ENCODE results near the gene MBD3L3.
"Not testable (repeated sequence)": the region's sequence is repeated elsewhere in the genome, so short reads cannot be mapped to it uniquely, and the experiment has no call there.

MBD3L3 gene

DNA sequence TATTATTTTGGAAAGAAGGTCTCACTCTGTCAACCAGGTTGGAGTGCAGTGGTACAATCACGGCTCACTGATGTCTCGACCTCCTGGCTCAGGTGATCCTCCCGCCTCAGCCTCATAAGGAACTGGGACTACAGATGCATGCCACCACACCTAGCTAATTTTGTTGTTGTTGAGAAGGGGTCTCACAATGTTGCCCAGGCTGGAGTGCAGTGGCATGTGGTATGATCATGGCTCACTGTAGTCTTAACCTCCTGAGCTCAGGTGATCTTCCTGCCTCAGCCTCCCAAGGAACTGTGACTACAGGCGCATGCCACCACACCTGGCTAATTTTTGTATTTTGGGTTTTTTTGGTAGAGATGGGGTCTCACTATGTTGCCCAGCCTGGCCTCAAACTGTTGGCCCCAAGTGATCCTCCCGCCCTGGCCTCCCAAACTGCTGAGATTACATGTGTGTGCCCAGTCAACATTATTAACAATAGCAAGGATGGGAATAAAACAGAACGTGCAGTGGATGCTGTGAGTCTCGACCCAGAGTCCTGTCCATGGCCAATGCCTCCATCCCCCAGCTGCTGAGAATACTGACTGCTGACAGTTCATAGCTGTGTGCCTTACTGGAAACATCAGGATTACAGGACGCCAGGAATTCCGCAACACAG is 5.4 kb upstream of the MBD3L3 start:
- DNase-seq (ENCODE audit: low spot score) = no peak
- FAIRE-seq = no peak

DNA sequence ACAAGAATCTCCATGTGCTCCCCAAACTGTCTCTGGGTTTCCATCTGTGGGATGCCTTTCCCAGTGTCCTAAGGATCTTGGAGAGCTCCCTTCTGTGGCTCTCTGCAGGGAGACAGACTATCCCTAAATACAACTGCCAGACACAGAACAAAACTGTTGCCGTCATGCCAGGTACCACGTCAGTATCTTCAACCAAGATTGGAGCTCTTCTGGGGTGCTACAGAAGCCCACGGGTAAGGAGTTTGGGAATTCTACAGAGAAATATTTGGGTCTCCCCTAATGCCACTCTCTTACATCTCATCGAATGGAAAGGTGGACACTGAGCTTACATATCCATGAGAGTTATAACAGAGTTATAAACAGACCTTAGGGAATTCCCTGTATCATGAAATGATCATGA is 4.9 kb upstream of the MBD3L3 start:
- DNase-seq (ENCODE audit: low spot score) (no peak), FAIRE-seq (no peak)

DNA sequence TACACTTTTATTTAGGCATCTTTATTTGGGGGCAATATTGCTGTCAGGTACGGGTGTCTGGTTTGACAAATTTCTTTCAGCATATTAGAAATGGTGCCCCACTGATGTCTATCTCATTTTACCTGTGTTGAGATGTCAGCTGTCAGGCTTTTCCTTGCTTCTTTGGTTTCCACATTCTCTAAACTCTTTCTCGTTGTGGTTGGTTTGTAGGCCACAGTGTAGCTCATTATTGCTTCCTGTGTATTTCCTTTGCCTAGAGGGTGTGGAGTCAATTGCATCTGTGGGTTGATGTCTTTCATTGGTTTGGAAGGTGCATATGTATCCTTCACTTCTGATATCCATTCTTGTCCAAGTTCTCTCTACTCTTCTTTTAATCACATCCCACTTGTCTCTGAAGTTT is 1.5 kb upstream of the MBD3L3 start:
- FAIRE-seq; DNase-seq (ENCODE audit: low spot score): not testable (repeated sequence)

DNA sequence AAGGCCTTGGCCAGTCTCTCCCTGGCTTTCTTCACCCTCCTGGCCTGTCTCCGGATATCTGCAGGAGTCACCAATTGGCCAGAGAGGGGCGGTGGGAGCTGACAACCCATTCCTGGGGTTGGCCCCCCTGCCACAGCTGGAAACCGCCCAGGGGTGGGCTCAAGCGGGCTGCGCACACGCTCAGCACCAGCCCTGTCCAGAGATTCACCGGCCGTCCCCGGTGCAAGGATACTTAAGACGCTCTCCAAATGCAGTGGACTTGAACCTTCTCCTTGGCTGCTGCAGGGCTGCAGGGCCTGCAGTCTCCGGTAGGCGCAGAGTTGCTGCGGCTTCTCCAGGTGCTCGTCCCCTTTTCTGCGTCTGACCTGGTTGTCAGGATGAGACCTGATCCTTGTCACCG is 2.1 kb downstream of the MBD3L3 start:
- not testable (repeated sequence) for DNase-seq (ENCODE audit: low spot score); FAIRE-seq

DNA sequence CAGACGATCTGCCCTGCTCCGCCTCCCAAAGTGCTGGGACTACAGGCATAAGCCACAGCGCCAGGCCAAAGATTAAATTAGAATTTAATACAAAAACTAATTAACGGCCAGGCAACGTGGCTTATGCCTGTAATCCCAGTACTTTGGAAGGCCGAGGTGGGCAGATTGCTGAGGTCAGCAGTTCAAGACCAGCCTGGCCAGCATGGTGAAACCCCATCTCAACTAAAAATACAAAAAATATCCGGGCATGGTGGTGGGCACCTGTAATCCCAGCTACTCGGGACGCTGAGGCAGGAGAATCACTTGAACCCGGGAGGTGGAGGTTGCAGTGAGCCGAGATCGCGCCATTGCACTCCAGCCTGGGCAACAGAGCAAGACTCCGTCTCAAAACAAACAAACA is 2.8 kb downstream of the MBD3L3 start:
- FAIRE-seq; DNase-seq (ENCODE audit: low spot score): not testable (repeated sequence)

DNA sequence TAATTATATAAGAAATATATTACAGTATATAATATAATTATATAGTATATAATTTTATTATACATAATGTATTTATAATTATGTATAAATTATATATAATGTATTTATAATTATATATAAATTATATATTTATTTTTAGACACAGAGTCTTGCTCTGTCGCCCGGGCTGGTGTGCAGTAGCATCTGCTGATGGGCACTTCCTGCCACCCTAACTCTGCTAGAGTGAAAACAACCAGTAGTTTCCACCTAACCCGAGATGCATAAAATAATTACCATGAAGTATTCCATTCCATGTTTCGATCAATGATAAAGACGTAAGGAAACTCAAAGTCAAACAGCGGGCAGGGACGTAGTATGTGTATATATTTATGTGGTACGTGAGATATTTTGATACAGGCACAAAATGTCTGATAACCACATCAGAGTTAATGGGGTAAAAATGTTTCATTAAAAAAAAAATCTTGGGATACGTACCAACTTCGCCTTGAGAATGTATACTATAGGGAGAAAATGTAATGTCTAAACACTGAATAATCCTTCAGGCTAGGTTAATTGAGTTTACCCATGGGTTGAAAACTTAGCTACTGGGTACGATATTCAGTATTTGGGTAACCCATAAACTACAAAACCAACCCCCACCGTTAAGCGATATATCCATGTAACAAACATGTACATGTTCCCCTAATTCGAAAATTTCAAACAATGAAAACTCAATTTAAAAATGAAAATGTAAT is 3.7 kb downstream of the MBD3L3 start:
- not testable (repeated sequence) for DNase-seq (ENCODE audit: low spot score); FAIRE-seq

DNA sequence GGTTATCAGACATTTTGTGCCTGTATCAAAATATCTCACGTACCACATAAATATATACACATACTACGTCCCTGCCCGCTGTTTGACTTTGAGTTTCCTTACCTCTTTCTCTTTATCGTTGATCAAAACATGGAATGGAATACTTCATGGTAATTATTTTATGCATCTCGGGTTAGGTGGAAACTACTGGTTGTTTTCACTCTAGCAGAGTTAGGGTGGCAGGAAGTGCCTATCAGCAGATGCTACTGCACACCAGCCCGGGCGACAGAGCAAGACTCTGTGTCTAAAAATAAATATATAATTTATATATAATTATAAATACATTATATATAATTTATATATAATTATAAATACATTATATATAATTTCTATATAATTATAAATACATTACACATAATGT is 5.6 kb downstream of the MBD3L3 start:
- DNase-seq (ENCODE audit: low spot score); FAIRE-seq: not testable (repeated sequence)

DNA sequence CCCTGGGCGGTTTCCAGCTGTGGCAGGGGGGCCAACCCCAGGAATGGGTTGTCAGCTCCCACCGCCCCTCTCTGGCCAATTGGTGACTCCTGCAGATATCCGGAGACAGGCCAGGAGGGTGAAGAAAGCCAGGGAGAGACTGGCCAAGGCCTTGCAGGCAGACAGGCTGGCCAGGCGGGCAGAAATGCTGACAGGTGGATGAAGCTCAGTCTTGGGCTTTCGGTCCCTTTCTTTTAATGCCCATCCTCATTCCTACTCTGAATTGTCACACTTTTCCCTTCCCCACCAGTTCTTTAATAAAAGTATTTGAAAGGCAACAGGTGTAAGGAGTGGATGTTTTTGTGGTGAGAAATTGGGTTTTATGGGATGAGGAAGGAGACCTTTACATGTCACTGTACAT is 7.1 kb downstream of the MBD3L3 start:
- DNase-seq (ENCODE audit: low spot score); FAIRE-seq: not testable (repeated sequence)

DNA sequence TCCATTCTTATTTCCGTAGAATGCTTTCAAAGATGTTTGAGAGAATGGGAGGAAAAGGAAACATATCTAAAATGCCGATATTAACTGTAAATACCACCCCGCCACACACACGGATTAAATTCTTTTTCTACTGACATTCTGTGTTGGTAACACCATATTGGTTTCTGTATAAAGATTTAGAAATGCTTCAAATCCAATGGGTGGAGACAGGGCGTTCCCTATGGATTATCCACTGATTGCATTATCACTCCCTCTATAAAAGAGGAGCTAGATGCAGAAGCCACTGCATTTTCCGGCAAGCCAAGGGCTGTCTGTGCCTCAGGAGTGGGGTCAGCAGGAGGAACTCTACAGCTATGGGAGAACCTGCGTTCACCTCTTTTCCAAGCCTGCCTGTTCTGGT is 9.5 kb downstream of the MBD3L3 start, which contains the start of gene MBD3L2:
TSS of gene MBD3L2 (plus strand) at position 301 of the 400 bp plus-strand sequence. CDS start at position 354, 53 bp downstream.
- DNase-seq (ENCODE audit: low spot score); FAIRE-seq: not testable (repeated sequence)

DNA sequence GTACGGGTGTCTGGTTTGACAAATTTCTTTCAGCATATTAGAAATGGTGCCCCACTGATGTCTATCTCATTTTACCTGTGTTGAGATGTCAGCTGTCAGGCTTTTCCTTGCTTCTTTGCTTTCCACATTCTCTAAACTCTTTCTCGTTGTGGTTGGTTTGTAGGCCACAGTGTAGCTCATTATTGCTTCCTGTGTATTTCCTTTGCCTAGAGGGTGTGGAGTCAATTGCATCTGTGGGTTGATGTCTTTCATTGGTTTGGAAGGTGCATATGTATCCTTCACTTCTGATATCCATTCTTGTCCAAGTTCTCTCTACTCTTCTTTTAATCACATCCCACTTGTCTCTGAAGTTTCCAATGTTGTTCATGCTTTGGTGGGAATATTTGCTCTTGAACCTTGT is 16.9 kb downstream of the MBD3L3 start:
- DNase-seq (ENCODE audit: low spot score); FAIRE-seq: not testable (repeated sequence)

DNA sequence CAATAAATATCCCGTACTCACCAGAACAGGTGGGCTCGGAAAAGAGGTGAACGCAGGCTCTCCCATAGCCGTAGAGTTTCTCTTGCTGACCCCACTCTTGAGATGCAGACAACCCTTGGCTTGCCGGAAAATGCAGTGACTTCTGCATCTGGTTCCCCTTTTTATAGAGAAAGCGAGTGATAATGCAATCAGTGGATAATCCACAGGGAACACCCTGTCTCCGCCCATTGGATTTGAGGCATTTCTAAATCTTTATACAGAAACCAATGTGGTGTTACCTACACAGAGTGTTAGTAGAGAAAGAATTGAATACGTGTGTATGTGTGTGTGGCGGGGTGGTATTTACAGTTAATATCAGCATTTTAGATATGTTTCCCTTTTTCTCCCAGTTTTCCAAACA is 18.4 kb downstream of the MBD3L3 start, which contains the start of gene MBD3L4:
TSS of gene MBD3L4 (minus strand) at position 101 of the 400 bp plus-strand sequence. CDS start at position 66, 35 bp downstream.
- FAIRE-seq; DNase-seq (ENCODE audit: low spot score): not testable (repeated sequence)

DNA sequence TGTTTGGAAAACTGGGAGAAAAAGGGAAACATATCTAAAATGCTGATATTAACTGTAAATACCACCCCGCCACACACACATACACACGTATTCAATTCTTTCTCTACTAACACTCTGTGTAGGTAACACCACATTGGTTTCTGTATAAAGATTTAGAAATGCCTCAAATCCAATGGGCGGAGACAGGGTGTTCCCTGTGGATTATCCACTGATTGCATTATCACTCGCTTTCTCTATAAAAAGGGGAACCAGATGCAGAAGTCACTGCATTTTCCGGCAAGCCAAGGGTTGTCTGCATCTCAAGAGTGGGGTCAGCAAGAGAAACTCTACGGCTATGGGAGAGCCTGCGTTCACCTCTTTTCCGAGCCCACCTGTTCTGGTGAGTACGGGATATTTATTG is 28.2 kb downstream of the MBD3L3 start, which contains the start of gene MBD3L5:
TSS of gene MBD3L5 (plus strand) at position 301 of the 400 bp plus-strand sequence. CDS start at position 335, 34 bp downstream.
- FAIRE-seq; DNase-seq (ENCODE audit: low spot score): not testable (repeated sequence)

DNA sequence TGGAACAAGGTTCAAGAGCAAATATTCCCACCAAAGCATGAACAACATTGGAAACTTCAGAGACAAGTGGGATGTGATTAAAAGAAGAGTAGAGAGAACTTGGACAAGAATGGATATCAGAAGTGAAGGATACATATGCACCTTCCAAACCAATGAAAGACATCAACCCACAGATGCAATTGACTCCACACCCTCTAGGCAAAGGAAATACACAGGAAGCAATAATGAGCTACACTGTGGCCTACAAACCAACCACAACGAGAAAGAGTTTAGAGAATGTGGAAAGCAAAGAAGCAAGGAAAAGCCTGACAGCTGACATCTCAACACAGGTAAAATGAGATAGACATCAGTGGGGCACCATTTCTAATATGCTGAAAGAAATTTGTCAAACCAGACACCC is 29.7 kb downstream of the MBD3L3 start:
- FAIRE-seq; DNase-seq (ENCODE audit: low spot score): not testable (repeated sequence)

DNA sequence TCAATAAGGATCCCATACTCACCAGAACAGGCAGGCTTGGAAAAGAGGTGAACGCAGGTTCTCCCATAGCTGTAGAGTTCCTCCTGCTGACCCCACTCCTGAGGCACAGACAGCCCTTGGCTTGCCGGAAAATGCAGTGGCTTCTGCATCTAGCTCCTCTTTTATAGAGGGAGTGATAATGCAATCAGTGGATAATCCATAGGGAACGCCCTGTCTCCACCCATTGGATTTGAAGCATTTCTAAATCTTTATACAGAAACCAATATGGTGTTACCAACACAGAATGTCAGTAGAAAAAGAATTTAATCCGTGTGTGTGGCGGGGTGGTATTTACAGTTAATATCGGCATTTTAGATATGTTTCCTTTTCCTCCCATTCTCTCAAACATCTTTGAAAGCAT is 37.1 kb downstream of the MBD3L3 start, which contains the start of gene MBD3L2B:
TSS of gene MBD3L2B (minus strand) at position 101 of the 400 bp plus-strand sequence. CDS start at position 67, 34 bp downstream.
- not testable (repeated sequence) for FAIRE-seq; DNase-seq (ENCODE audit: low spot score)

DNA sequence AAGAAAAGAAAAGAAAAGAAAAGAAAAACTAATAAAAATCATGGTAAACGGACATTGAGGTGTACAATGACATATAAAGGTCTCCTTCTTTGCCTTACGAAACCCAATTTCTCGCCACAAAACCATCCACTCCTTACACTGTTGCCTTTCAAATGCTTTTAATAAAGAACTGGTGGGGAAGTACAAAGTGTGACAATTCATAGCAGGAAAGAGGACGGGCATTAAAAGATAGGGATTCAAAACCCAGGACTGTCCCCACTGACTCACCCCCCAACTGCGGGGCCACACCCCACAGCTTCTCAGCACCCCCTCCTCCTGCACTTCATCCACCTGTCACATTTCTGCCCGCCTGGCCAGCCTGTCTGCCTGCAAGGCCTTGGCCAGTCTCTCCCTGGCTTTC is 39.6 kb downstream of the MBD3L3 start:
- DNase-seq (ENCODE audit: low spot score) (no peak), FAIRE-seq (no peak)

DNA sequence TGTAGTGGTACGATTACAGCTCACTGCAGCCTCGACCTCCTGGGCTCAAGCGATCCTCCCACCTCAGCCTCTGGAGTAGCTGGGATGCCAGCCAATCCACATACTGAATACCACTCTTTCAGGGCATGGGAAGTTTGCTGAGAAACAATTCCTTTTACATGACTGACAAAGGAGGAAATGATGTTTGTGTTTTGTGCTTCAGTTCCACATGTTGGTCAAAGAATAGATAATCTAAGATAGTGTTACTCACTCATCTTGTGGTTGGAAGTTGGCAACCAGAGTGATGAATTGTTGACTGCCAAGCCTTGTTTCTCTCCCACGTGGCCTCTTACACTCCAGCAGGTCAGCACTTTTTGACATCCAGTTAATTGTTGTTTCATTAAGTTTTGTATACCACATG is 44.8 kb downstream of the MBD3L3 start:
- FAIRE-seq = no peak
- DNase-seq (ENCODE audit: low spot score) = peak; percentile 37

DNA sequence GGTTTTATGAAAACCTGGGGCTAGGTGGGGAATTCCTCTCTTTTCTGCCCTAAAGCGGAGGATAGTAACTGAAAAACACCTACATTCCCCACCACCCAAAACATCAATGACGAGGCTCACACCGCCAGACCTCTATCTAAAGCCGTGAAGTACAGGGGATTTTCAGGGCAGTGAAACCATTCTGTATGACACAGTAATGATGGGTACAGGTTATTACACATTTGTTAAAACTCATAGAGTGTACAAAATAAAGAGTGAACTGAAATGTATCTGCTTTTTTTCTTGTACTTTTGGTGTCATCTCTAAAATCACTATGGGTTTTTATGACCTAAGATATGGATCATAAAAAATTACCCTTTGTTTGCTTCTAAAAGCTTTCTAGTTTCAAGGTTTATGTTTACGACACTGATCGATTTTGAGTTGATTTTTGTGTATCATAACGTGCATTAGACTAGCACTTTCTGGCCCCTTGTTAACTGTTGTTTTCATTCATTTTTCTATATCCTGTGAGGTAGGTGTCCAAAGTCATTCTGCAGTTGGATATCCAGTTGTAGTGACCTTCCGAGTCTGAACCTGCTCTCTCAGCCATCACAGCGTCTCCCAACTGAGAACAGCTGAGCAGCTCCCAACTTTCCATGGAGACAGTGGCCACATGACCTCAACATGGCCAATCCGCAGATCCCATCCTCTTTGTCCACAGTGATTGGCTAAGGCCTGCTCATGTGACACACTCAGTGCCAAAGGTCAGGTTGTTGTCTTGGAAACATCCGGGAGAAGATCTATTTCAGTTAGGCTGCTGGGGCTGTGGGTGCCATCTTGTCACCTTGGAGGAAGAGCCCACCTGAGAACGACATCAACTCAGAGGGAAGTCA is 47.5 kb downstream of the MBD3L3 start:
- FAIRE-seq (no peak), DNase-seq (ENCODE audit: low spot score) (no peak)

DNA sequence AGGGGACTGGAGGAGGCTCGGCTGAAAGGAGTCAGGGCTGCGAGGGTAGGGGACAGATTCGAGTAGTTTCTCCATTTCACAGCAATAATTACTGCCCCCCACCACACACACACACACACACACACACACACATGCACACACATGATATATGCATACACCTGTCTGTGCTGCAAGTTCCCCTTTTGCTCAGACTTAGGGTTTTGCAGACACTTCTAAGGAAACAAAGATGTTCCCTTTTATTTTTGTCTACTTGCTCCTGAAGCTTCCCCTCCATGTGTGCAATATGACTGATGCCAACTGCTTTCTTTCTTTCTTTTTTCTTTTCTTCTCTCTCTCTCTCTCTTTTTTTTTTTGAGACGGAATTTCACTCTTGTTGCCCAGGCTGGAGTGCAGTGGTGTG is 50.6 kb downstream of the MBD3L3 start:
- FAIRE-seq = no peak

More for the DNA sequence above, 50.6 kb downstream of the MBD3L3 start:
- DNase-seq (ENCODE audit: low spot score) = peak; percentile 1
